Measurements from ENCODE around the gene THSD7A.

Gene THSD7A

GRCh38 chr7:11817111-11817740, 14.8 kb downstream of the THSD7A start:
- Histone ChIP-seq H3K9me3 (ENCODE audit: insufficient read depth, low read length) (no peaks in the 10 kb centered on the region), H3K4me1 (ENCODE audit: low read length) (no peaks in the 10 kb centered on the region), H3K4me3 (ENCODE audit: low read length) (no peak overlapping the region), H3K9ac (ENCODE audit: low read length) (no peak overlapping the region), H3K27ac (ENCODE audit: low read length) (no peak overlapping the region), H3K27me3 (ENCODE audit: low read depth, low read length) (no peaks in the 10 kb centered on the region), H3K36me3 (replicated peaks; ENCODE audit: low read depth, low read length) (no peaks in the 10 kb centered on the region), H3K4me2 (ENCODE audit: low read length) (no peak overlapping the region), H2AFZ (ENCODE audit: low read depth, low read length) (no peak overlapping the region), H3K79me2 (ENCODE audit: low read length) (no peaks in the 10 kb centered on the region), H4K20me1 (ENCODE audit: insufficient read depth, low read length) (no peaks in the 10 kb centered on the region)
- TF ChIP-seq CTCF (IDR thresholded peaks at IDR 0.05; ENCODE audit: low read depth, low read length) (no peak), EZH2phosphoT487 (IDR thresholded peaks at IDR 0.05; ENCODE audit: low read depth) (no peak)

- TF ChIP-seq CTCF (IDR thresholded peaks at IDR 0.05; ENCODE audit: low read depth, low read length) (no peak), EZH2phosphoT487 (IDR thresholded peaks at IDR 0.05; ENCODE audit: low read depth) (no peak)
- H3K27me3 ChIP-seq (ENCODE audit: low read depth, low read length) = no peaks in the 10 kb centered on the region
Measured at GRCh38 chr7:11811709-11812108, 20.3 kb downstream of the THSD7A start.

GRCh38 chr7:11810043-11810625, 21.9 kb downstream of the THSD7A start:
- Histone ChIP-seq H3K79me2 (ENCODE audit: low read length) (no peaks in the 10 kb centered on the region), H3K4me1 (ENCODE audit: low read length) (no peaks in the 10 kb centered on the region), H2AFZ (ENCODE audit: low read depth, low read length) (no peak overlapping the region), H3K36me3 (replicated peaks; ENCODE audit: low read depth, low read length) (no peaks in the 10 kb centered on the region), H3K4me3 (ENCODE audit: low read length) (no peak overlapping the region), H3K27ac (ENCODE audit: low read length) (no peak overlapping the region), H3K9ac (ENCODE audit: low read length) (no peak overlapping the region), H3K27me3 (ENCODE audit: low read depth, low read length) (no peaks in the 10 kb centered on the region), H3K9me3 (ENCODE audit: insufficient read depth, low read length) (no peaks in the 10 kb centered on the region), H3K4me2 (ENCODE audit: low read length) (no peak overlapping the region), H4K20me1 (ENCODE audit: insufficient read depth, low read length) (no peaks in the 10 kb centered on the region)
- TF ChIP-seq CTCF (IDR thresholded peaks at IDR 0.05; ENCODE audit: low read depth, low read length) (no peak), EZH2phosphoT487 (IDR thresholded peaks at IDR 0.05; ENCODE audit: low read depth) (no peak)

More at GRCh38 chr7:11811709-11812108, 20.3 kb downstream of the THSD7A start:
- no peak overlapping the region for H3K4me3 ChIP-seq (ENCODE audit: low read length)
- no peaks in the 10 kb centered on the region for H3K36me3 ChIP-seq (replicated peaks; ENCODE audit: low read depth, low read length)
- H3K79me2 ChIP-seq (ENCODE audit: low read length) = no peaks in the 10 kb centered on the region
- H3K9ac ChIP-seq (ENCODE audit: low read length) = no peak overlapping the region
- H4K20me1 ChIP-seq (ENCODE audit: insufficient read depth, low read length) = no peaks in the 10 kb centered on the region
- H3K9me3 ChIP-seq (ENCODE audit: insufficient read depth, low read length) = no peaks in the 10 kb centered on the region
- H3K27ac ChIP-seq (ENCODE audit: low read length) = no peak overlapping the region
- H3K4me1 ChIP-seq (ENCODE audit: low read length) = no peaks in the 10 kb centered on the region
- H3K4me2 ChIP-seq (ENCODE audit: low read length) = no peak overlapping the region
- H2AFZ ChIP-seq (ENCODE audit: low read depth, low read length) = no peak overlapping the region

- no peaks in the 10 kb centered on the region for H3K79me2 ChIP-seq (ENCODE audit: low read length)
- no peaks in the 10 kb centered on the region for H3K27me3 ChIP-seq (ENCODE audit: low read depth, low read length)
- H3K4me3 ChIP-seq (ENCODE audit: low read length) = no peak overlapping the region
- H3K27ac ChIP-seq (ENCODE audit: low read length) = no peak overlapping the region
- no peaks in the 10 kb centered on the region for H3K4me1 ChIP-seq (ENCODE audit: low read length)
- no peaks in the 10 kb centered on the region for H3K9me3 ChIP-seq (ENCODE audit: insufficient read depth, low read length)
- no peak for TF ChIP-seq EZH2phosphoT487 (IDR thresholded peaks at IDR 0.05; ENCODE audit: low read depth)
- no peaks in the 10 kb centered on the region for H3K36me3 ChIP-seq (replicated peaks; ENCODE audit: low read depth, low read length)
- no peak overlapping the region for H3K4me2 ChIP-seq (ENCODE audit: low read length)
- no peak overlapping the region for H2AFZ ChIP-seq (ENCODE audit: low read depth, low read length)
- no peaks in the 10 kb centered on the region for H4K20me1 ChIP-seq (ENCODE audit: insufficient read depth, low read length)
- no peak overlapping the region for H3K9ac ChIP-seq (ENCODE audit: low read length)
Measured at GRCh38 chr7:11807000-11807399, 25.0 kb downstream of the THSD7A start.
